ENCODE data around the gene MYL12A.

GRCh38 chr18:3268306-3268705 is 20.7 kb downstream of the MYL12A start:
- TF ChIP-seq, protein P1, sequence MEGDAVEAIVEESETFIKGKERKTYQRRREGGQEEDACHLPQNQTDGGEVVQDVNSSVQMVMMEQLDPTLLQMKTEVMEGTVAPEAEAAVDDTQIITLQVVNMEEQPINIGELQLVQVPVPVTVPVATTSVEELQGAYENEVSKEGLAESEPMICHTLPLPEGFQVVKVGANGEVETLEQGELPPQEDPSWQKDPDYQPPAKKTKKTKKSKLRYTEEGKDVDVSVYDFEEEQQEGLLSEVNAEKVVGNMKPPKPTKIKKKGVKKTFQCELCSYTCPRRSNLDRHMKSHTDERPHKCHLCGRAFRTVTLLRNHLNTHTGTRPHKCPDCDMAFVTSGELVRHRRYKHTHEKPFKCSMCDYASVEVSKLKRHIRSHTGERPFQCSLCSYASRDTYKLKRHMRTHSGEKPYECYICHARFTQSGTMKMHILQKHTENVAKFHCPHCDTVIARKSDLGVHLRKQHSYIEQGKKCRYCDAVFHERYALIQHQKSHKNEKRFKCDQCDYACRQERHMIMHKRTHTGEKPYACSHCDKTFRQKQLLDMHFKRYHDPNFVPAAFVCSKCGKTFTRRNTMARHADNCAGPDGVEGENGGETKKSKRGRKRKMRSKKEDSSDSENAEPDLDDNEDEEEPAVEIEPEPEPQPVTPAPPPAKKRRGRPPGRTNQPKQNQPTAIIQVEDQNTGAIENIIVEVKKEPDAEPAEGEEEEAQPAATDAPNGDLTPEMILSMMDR (IDR thresholded peaks at IDR 0.05): no peak
- no peak for TF ChIP-seq POLR2A (IDR thresholded peaks at IDR 0.05)

Data from heart left ventricle (tissue), 13 donors.